ENCODE data around the gene NDUFS6.

DNA sequence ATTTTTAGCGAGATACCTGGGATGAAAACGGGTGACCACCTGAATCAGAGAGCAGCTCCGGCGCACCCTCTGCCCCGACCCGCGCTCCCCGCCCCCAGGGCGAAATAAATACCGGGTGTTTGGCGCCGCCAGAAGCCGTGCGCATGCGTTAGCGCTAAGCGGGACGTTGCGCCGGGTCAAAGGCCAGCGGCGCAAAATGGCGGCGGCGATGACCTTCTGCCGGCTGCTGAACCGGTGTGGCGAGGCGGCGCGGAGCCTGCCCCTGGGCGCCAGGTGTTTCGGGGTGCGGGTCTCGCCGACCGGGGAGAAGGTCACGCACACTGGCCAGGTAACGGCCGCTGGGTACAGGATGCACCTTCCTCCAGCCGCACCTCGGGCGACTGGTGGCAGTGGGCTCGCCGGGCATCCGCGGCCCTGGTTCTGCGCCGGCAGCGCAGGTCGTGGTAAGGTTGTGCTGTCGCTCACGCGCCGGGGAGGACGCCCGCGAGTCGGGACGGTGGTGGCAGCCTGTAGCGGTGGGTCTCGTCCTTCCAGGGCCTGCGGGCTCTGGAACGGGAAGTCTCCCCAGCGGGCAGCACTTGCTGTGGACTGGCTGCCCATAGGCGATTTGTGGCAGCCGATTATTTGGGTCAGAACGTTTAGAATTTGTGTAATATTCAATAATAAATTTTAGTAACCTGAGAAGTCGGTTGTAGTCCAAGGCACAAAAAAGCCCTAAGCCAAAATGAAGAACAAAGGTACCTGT is at the start of gene NDUFS6:
- no peak for TF ChIP-seq EZH2 (IDR thresholded peaks at IDR 0.05; ENCODE audit: low read length, unreplicated experiment)
- TF ChIP-seq, protein P1, sequence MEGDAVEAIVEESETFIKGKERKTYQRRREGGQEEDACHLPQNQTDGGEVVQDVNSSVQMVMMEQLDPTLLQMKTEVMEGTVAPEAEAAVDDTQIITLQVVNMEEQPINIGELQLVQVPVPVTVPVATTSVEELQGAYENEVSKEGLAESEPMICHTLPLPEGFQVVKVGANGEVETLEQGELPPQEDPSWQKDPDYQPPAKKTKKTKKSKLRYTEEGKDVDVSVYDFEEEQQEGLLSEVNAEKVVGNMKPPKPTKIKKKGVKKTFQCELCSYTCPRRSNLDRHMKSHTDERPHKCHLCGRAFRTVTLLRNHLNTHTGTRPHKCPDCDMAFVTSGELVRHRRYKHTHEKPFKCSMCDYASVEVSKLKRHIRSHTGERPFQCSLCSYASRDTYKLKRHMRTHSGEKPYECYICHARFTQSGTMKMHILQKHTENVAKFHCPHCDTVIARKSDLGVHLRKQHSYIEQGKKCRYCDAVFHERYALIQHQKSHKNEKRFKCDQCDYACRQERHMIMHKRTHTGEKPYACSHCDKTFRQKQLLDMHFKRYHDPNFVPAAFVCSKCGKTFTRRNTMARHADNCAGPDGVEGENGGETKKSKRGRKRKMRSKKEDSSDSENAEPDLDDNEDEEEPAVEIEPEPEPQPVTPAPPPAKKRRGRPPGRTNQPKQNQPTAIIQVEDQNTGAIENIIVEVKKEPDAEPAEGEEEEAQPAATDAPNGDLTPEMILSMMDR (conservative IDR thresholded peaks at IDR 0.05; ENCODE audit: low read depth, low read length): no peak
